ENCODE measurements around the gene NKX6-2.

Gene NKX6-2

GRCh38 chr10:132763545-132763944 is 22.4 kb downstream of the NKX6-2 start:
- H3K4me1 ChIP-seq (ENCODE audit: control insufficient read depth, insufficient read depth, low read length), result no peaks in the 10 kb centered on the region
- TF ChIP-seq SCRT1 (tag by site-specific recombination; IDR thresholded peaks at IDR 0.05; ENCODE audit: borderline replicate concordance), result no peak
- no peak for TF ChIP-seq ZNF747 (tag by site-specific recombination; IDR thresholded peaks at IDR 0.05)
- no peak for TF ChIP-seq SP7 (tag by site-specific recombination; IDR thresholded peaks at IDR 0.05)
- no peak for TF ChIP-seq ZNF701 (tag by site-specific recombination; IDR thresholded peaks at IDR 0.05)
- no peak for TF ChIP-seq ZNF335 (tag by site-specific recombination; conservative IDR thresholded peaks at IDR 0.05)
- no peak for TF ChIP-seq ZNF148 (tag by site-specific recombination; IDR thresholded peaks at IDR 0.05; ENCODE audit: borderline replicate concordance)
- TF ChIP-seq ZNF366 (tag by site-specific recombination; conservative IDR thresholded peaks at IDR 0.05), result no peak
- no peak for TF ChIP-seq ZNF341 (tag by site-specific recombination; IDR thresholded peaks at IDR 0.05; ENCODE audit: low read depth)
- no peak for TF ChIP-seq OVOL3 (tag by site-specific recombination; IDR thresholded peaks at IDR 0.05)
- POLR2A ChIA-PET, result no interaction called here
- no peak overlapping the region for H3K27ac ChIP-seq (ENCODE audit: extremely low read depth, low read depth, low read length)
- H3K36me3 ChIP-seq (ENCODE audit: control insufficient read depth in 2 of 2, insufficient read depth in 1 of 2, low read length in 2 of 2), result no peaks in the 10 kb centered on the region
- H3K9me3 ChIP-seq (ENCODE audit: control insufficient read depth, insufficient read depth, low read depth, low read length), result no peaks in the 10 kb centered on the region
- CTCF ChIA-PET, result no interaction called here
- H3K4me3 ChIP-seq (ENCODE audit: low read depth, low read length), result no peak overlapping the region

DNA sequence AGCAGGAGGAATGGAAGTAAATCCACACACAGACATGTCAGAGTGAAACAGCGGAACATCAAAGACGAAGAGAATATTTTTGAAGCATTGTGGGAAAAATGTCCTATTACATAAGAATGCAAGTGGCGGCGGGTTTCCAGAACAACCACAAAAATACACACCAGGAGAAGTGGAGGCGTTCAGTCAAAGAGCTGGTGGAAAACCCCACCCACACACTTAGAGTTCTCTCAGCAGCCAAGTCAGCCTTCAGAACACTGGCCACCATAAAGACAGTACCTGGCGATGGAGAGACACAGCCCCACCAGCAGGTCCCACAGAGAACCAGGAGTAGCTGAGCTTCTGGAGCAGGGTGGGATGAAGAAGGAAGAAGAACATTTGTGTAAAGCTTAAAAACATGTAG is 23.7 kb downstream of the NKX6-2 start:
- no peak overlapping the region for H3K27ac ChIP-seq (ENCODE audit: extremely low read depth, low read depth, low read length)
- ChIA-PET POLR2A (no interaction called here), CTCF (no interaction called here)
- H3K4me1 ChIP-seq (ENCODE audit: control insufficient read depth, insufficient read depth, low read length), result no peaks in the 10 kb centered on the region
- no peak overlapping the region for H3K4me3 ChIP-seq (ENCODE audit: low read depth, low read length)
- no peaks in the 10 kb centered on the region for H3K9me3 ChIP-seq (ENCODE audit: control insufficient read depth, insufficient read depth, low read depth, low read length)
- TF ChIP-seq ZBTB26 (tag by site-specific recombination; optimal IDR thresholded peaks at IDR 0.05), result no peak
- TF ChIP-seq MEIS1 (CRISPR knock-in tag; IDR thresholded peaks at IDR 0.05; ENCODE audit: borderline replicate concordance), result no peak
- TF ChIP-seq ZNF23 (tag by site-specific recombination; IDR thresholded peaks at IDR 0.05; ENCODE audit: borderline replicate concordance), result no peak
- TF ChIP-seq ZNF629 (tag by site-specific recombination; IDR thresholded peaks at IDR 0.05), result no peak
- TF ChIP-seq ZFP41 (tag by site-specific recombination; IDR thresholded peaks at IDR 0.05; ENCODE audit: borderline replicate concordance), result no peak
- no peak for TF ChIP-seq ZSCAN23 (tag by site-specific recombination; IDR thresholded peaks at IDR 0.05)
- TF ChIP-seq ZNF280C (tag by site-specific recombination; IDR thresholded peaks at IDR 0.05), result no peak
- no peak for TF ChIP-seq ZBTB21 (tag by site-specific recombination; IDR thresholded peaks at IDR 0.05)
- TF ChIP-seq GLIS1 (tag by site-specific recombination; IDR thresholded peaks at IDR 0.05), result no peak
- TF ChIP-seq ZNF549 (tag by site-specific recombination; IDR thresholded peaks at IDR 0.05), result no peak
- no peak for TF ChIP-seq ZBTB1 (tag by site-specific recombination; IDR thresholded peaks at IDR 0.05)
- TF ChIP-seq ZNF530 (tag by site-specific recombination; IDR thresholded peaks at IDR 0.05; ENCODE audit: low read depth), result no peak
- TF ChIP-seq ZNF473 (tag by site-specific recombination; IDR thresholded peaks at IDR 0.05), result no peak
- no peak for TF ChIP-seq ZNF394 (tag by site-specific recombination; IDR thresholded peaks at IDR 0.05; ENCODE audit: borderline replicate concordance)
- no peak for TF ChIP-seq ZNF664 (tag by site-specific recombination; IDR thresholded peaks at IDR 0.05)
- no peak for TF ChIP-seq ZNF16 (tag by site-specific recombination; IDR thresholded peaks at IDR 0.05; ENCODE audit: low read depth)
- no peak for TF ChIP-seq ZNF514 (tag by site-specific recombination; IDR thresholded peaks at IDR 0.05)
- no peak for TF ChIP-seq ZNF175 (tag by site-specific recombination; IDR thresholded peaks at IDR 0.05)
- no peak for TF ChIP-seq ZNF768 (tag by site-specific recombination; IDR thresholded peaks at IDR 0.05)
- no peak for TF ChIP-seq KLF9 (tag by site-specific recombination; IDR thresholded peaks at IDR 0.05; ENCODE audit: low read depth)
- peaks cover 0 to 2% of the 10 kb centered on the region in 2 experiments; a peak in 1 of 3 replicates for H3K36me3 ChIP-seq (ENCODE audit: control insufficient read depth in 2 of 2, insufficient read depth in 1 of 2, low read length in 2 of 2)

Measured in HEK293 (cell line).